Epithelial cell of esophagus (primary cell): Measurements from ENCODE around the gene LINS1.
A peak's percentile ranks its signal among the peaks of the same experiment; 100 is the strongest.

ENCODE experiments used
- DNase-seq: peaks from one replicate; pipeline ENCODE4 v3.0.0; 2010; ENCODE audit warnings: low read depth
- H3K4me3 ChIP-seq: 2 replicates; pipeline ENCODE4 v1.5.1; 2011; ENCODE audit warnings: mild to moderate bottlenecking, low read length, control low read depth
- TF ChIP-seq, protein P1 (sequence below): IDR thresholded peaks from 2 replicates; pipeline ENCODE4 v1.5.1; 2011; ENCODE audit warnings: low read depth, mild to moderate bottlenecking, low read length, control low read depth, inconsistent platforms; ENCODE audit not compliant: insufficient read depth; ENCODE audit errors: missing control alignments

The LINS1 gene

DNA sequence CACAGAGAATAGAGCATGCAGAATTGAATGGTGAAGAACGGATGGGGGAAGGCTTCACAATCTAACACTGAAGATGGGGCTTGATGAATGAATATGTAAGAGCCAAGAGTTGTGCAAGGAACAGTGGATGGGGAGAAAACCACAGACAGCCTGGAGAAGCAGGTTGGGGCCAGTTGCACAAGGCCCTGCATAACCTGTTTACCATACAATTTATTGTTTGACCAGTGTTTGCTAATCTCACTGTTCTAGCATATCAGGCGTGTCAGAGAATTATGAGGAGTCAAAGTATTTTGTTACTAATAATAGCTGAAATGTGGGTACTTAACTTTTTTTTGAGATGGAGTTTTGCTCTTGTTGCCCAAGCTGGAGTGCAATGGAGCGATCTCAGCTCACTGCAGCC, 36.4 kb downstream of the LINS1 start:
- peak; percentile 96 for DNase-seq

DNA sequence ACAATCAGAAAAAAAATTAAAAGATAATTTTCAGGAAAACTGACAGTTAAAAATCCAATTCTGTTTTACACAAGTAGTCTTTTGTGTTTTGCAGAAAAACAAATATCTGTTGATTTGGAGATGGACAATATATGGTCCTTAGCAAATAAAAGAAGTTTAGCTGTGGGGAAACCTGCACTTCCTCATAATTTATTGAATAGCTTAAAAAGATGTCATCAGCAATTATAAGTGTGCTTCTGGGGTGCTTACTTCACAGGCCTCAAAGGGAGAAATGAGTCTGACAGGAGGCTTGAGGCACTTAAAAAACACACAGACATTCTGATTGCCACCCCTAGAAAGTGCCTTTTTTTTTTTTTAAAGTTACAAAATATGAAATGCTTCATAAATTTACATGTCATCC, 41.7 kb downstream of the LINS1 start:
- DNase-seq, result no peak
- TF ChIP-seq, protein P1, sequence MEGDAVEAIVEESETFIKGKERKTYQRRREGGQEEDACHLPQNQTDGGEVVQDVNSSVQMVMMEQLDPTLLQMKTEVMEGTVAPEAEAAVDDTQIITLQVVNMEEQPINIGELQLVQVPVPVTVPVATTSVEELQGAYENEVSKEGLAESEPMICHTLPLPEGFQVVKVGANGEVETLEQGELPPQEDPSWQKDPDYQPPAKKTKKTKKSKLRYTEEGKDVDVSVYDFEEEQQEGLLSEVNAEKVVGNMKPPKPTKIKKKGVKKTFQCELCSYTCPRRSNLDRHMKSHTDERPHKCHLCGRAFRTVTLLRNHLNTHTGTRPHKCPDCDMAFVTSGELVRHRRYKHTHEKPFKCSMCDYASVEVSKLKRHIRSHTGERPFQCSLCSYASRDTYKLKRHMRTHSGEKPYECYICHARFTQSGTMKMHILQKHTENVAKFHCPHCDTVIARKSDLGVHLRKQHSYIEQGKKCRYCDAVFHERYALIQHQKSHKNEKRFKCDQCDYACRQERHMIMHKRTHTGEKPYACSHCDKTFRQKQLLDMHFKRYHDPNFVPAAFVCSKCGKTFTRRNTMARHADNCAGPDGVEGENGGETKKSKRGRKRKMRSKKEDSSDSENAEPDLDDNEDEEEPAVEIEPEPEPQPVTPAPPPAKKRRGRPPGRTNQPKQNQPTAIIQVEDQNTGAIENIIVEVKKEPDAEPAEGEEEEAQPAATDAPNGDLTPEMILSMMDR, result no peak
- no peak overlapping the region for H3K4me3 ChIP-seq

More for the DNA sequence above, 36.4 kb downstream of the LINS1 start:
- H3K4me3 ChIP-seq, result no peak overlapping the region
- TF ChIP-seq, protein P1, result no peak

DNA sequence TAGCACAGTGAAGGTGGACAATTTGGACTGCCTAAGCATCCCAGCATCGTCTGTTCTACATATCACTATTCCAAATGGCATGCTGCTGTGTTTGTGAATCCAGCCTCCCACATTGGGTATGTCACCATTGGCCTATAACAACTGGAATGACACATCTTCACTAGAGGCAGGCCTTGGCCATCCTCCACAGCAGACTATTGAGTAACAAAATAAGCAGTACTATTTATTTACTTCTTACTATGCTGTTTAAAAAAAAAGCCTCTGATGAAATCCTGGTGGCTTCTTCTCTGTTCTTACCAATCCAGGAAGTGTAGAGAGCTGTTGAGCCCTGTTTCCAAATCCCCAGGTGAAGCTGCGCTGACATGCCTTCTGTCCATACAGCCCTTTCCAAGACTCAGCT, 42.7 kb downstream of the LINS1 start:
- peak; percentile 93 for DNase-seq
- H3K4me3 ChIP-seq, result no peak overlapping the region
- TF ChIP-seq, protein P1, result no peak

DNA sequence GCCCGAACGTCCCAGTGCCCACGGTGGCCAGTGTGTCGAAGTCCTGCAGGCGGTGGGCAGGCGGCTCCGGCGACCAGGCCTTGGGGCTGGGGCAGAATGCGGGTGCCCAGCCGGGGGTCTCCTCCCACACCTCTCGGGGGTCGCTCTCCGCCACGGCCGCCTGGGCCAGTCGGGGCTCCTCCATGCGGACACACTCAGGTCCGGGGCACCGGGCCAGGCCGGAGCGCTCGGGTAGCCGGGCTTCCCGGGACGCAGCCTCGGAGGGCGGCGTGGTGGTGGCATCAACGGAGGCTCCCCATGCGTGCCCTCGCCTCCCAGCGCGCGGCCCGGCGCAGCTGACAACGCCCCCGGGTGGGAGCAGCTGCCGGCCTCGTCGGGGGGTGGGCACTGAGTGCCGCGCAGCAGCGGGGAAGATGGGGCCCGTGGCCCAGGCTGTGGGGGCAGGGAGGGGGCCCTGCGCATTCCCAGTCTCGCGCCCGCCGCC, 43.2 kb downstream of the LINS1 start:
- no peak overlapping the region for H3K4me3 ChIP-seq
- DNase-seq, result no peak
- TF ChIP-seq, protein P1, result no peak

DNA sequence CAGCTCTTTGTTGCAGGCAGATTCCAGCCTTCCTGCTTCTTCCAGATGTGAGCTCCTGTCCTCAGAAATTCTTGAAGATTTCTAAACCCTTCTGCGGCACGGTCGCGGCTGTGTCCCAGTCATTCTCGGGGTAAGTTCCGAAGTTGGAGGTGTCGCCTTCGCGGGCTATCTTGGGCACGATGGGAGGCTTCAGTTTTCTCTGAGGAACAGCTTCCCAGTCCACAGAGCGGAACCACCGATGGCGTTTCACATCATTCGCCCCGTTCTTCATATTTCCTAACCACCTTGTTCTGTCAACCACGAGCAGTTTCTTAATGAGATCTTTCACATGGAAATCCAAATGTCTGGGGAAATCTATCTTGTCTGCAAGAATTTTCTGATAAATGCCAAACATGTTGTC, 48.5 kb downstream of the LINS1 start:
- TF ChIP-seq, protein P1, result no peak
- H3K4me3 ChIP-seq, result no peak overlapping the region
- DNase-seq, result no peak

DNA sequence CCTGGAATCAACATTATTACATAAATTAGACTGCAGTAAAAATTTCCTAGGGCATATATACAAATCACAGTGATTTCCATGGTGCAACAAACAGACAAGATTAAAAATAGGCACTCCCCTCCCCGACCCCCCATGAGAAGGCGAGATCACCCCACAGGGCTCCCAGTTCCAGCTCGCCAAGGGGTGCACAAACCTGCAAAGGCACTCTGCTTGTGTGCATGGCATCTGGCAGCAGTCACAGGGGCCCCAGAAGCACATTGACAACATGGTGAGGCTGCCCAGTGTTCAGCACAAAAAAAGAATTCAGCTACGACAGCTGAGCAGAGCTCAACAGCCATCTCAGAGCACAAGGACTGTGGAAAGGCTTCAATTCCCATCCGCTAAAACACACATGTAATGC, 54.0 kb downstream of the LINS1 start:
- no peak for DNase-seq
- TF ChIP-seq, protein P1, result no peak
- no peak overlapping the region for H3K4me3 ChIP-seq

DNA sequence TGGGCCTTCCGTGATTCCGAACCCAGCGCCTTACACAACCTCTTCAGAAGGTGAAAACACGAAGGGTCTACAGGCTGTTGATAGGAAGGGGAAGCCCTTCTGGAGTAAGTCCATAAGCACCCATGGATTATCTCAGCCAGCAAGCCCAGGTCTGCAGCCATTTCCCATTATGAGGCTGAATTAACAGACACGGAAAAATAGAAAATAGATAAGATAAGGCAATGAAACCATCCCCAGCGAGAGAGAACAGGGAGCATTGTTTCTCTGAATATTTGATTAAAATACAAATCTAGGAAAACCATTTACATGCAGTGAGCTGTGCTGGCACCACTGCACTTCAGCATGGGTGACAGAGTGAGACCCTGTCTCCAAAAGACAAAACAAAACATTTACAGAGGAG, 57.0 kb downstream of the LINS1 start:
- no peak for DNase-seq
- no peak overlapping the region for H3K4me3 ChIP-seq
- TF ChIP-seq, protein P1, result no peak
